Measurements from ENCODE around the gene PDSS2. TPM values are rescaled to one million over a fixed set of nuclear protein-coding genes. Genes with fewer than 3 reads are reported as not detected.
A peak's percentile ranks its signal among the peaks of the same experiment; 100 is the strongest.
"Not testable (repeated sequence)": the region's sequence is repeated elsewhere in the genome, so short reads cannot be mapped to it uniquely, and the experiment has no call there.

Gene PDSS2
- total RNA-seq, 1 donor from 2014 or later: 13.4 TPM

GRCh38 chr6:107489636-107490565, 30.5 kb upstream of the PDSS2 start, which contains the start of gene SOBP:
TSS of gene SOBP (plus strand) at chr6:107490117. CDS start at chr6:107490617, 500 bp downstream.
- DNase-seq (ENCODE audit: low read depth): no peak
- no peaks in the 10 kb centered on the region for H3K36me3 ChIP-seq (ENCODE audit: control insufficient read depth, insufficient read depth, low read length)
- peaks cover 31% of the 10 kb centered on the region for H3K27me3 ChIP-seq (ENCODE audit: control insufficient read depth, insufficient read depth, low read length)

GRCh38 chr6:107488875-107489635, 29.7 kb upstream of the PDSS2 start:
- DNase-seq (ENCODE audit: low read depth): no peak
- Histone ChIP-seq H3K36me3 (ENCODE audit: control insufficient read depth, insufficient read depth, low read length) (no peaks in the 10 kb centered on the region), H3K4me3 (ENCODE audit: low read depth, low read length) (peak overlapping the region; percentile 59), H3K27me3 (ENCODE audit: control insufficient read depth, insufficient read depth, low read length) (peaks cover 34% of the 10 kb centered on the region)
- no peak for TF ChIP-seq CTCF (IDR thresholded peaks at IDR 0.05; ENCODE audit: insufficient read depth, low read length, poor library complexity, severe bottlenecking)

More at GRCh38 chr6:107489636-107490565, 30.5 kb upstream of the PDSS2 start, which contains the start of gene SOBP:
- TF ChIP-seq CTCF (IDR thresholded peaks at IDR 0.05; ENCODE audit: insufficient read depth, low read length, poor library complexity, severe bottlenecking): no peak
- peak within 1 kb of the TSS; percentile 59 for H3K4me3 ChIP-seq (ENCODE audit: low read depth, low read length)

GRCh38 chr6:107488174-107488874, 29.0 kb upstream of the PDSS2 start:
- Histone ChIP-seq H3K36me3 (ENCODE audit: control insufficient read depth, insufficient read depth, low read length) (no peaks in the 10 kb centered on the region), H3K4me3 (ENCODE audit: low read depth, low read length) (peak overlapping the region; percentile 59), H3K27me3 (ENCODE audit: control insufficient read depth, insufficient read depth, low read length) (peaks cover 35% of the 10 kb centered on the region)
- no peak for TF ChIP-seq CTCF (IDR thresholded peaks at IDR 0.05; ENCODE audit: insufficient read depth, low read length, poor library complexity, severe bottlenecking)
- no peak for DNase-seq (ENCODE audit: low read depth)

GRCh38 chr6:107485157-107485556, 25.8 kb upstream of the PDSS2 start:
- no peak for TF ChIP-seq CTCF (IDR thresholded peaks at IDR 0.05; ENCODE audit: insufficient read depth, low read length, poor library complexity, severe bottlenecking)
- DNase-seq (ENCODE audit: low read depth): no peak
- no peaks in the 10 kb centered on the region for H3K36me3 ChIP-seq (ENCODE audit: control insufficient read depth, insufficient read depth, low read length)
- H3K27me3 ChIP-seq (ENCODE audit: control insufficient read depth, insufficient read depth, low read length): peaks cover 31% of the 10 kb centered on the region
- H3K4me3 ChIP-seq (ENCODE audit: low read depth, low read length): no peak overlapping the region

GRCh38 chr6:107479089-107479690, 19.8 kb upstream of the PDSS2 start:
- no peak for TF ChIP-seq CTCF (IDR thresholded peaks at IDR 0.05; ENCODE audit: insufficient read depth, low read length, poor library complexity, severe bottlenecking)
- H3K27me3 ChIP-seq (ENCODE audit: control insufficient read depth, insufficient read depth, low read length): peaks cover 8% of the 10 kb centered on the region
- H3K36me3 ChIP-seq (ENCODE audit: control insufficient read depth, insufficient read depth, low read length): no peaks in the 10 kb centered on the region
- no peak for DNase-seq (ENCODE audit: low read depth)
- no peak overlapping the region for H3K4me3 ChIP-seq (ENCODE audit: low read depth, low read length)

- not testable (repeated sequence) for DNase-seq (ENCODE audit: low read depth); H3K36me3 ChIP-seq (ENCODE audit: control insufficient read depth, insufficient read depth, low read length); H3K4me3 ChIP-seq (ENCODE audit: low read depth, low read length); H3K27me3 ChIP-seq (ENCODE audit: control insufficient read depth, insufficient read depth, low read length)
These were observed 16.5 kb upstream of the PDSS2 start for GRCh38 chr6:107475826-107476225.

GRCh38 chr6:107475360-107475759, 16.0 kb upstream of the PDSS2 start:
- H3K27me3 ChIP-seq (ENCODE audit: control insufficient read depth, insufficient read depth, low read length); H3K4me3 ChIP-seq (ENCODE audit: low read depth, low read length); H3K36me3 ChIP-seq (ENCODE audit: control insufficient read depth, insufficient read depth, low read length); DNase-seq (ENCODE audit: low read depth): not testable (repeated sequence)
